NCI-H82 (cell line): ENCODE measurements around the gene TMEM100.

Source experiments
- DNase-seq: peaks from one replicate; lab custom pipeline; 2025; lab: John Stamatoyannopoulos, UW

Gene TMEM100

DNA sequence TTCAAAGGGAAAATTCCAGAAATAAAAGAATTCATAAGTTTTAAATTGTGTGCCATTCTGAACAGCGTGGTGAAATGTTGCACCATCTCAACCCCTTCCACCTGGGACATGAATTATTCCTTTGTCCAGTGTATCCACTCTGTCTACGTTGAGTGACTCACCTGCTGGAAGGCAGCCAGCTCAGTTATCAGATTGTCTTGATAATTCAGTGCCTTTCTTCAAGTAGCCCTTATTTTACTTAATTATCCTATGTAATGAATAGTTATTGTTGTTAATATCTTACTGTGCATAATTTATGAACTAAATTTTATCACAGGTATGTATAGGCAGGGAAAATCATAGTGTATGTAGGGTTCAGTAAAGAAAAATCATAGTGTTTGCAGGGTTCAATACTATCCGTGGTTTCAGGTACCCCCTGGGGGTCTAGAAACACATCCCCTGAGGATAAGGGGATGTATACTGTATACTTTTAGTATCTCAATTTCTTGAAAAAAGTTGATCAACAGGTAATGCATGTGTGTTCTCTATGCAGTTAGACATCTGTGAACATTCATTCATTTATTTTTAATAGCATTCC lies 20.5 kb upstream of the TMEM100 start:
- DNase-seq = no peak

DNA sequence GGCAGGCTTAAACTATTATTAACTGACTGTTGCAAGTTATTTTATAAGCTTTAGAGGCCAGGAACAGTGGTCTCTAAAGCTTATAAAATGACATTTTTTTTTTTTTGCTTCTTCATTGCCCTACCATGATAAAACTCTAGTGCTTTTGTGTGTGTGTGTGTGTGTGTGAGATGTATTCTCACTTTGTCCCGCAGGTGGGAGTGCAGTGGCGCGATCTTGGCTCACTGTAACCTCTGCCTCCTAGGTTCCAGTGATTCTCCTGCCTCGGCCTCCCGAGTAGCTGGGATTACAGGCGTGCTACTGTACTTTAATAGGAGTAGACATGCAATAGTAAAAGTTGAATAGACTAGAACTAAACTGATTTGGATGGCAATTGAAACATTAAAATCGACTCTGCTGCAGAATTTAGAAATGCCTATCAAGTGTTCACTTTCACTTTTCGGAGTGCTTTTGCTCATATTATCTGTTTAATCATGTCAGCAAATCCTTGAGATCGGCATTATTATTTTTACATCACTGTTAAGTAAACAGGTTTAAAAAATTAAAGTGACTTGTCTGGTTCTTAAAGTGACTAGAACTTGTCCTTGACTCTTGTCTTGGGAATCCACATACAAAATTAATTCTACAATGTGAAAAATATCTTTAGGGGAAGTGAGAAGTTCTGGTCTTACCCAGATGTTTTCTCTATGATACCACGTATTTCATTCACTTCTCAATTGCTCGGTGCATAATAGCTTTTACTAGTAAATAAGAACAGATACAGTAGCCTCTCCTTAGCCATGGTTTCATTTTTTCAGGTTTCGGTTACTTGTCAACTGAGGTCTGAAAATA lies 19.8 kb upstream of the TMEM100 start:
- DNase-seq = peak; percentile 6

GRCh38 chr17:55741356-55741700 lies 18.7 kb upstream of the TMEM100 start:
- DNase-seq = no peak

GRCh38 chr17:55740511-55741355 lies 18.1 kb upstream of the TMEM100 start:
- no peak for DNase-seq

- DNase-seq = peak; percentile 7
These were observed 15.4 kb upstream of the TMEM100 start for GRCh38 chr17:55737976-55738501.

- peak; percentile 63 for DNase-seq
These were observed 13.2 kb upstream of the TMEM100 start for GRCh38 chr17:55735731-55736405.

- DNase-seq = peak; percentile 20
These were observed 11.6 kb upstream of the TMEM100 start for GRCh38 chr17:55734128-55734781.

GRCh38 chr17:55731586-55732250 lies 9.1 kb upstream of the TMEM100 start:
- DNase-seq = no peak

GRCh38 chr17:55730808-55731207 lies 8.1 kb upstream of the TMEM100 start:
- DNase-seq = no peak

DNA sequence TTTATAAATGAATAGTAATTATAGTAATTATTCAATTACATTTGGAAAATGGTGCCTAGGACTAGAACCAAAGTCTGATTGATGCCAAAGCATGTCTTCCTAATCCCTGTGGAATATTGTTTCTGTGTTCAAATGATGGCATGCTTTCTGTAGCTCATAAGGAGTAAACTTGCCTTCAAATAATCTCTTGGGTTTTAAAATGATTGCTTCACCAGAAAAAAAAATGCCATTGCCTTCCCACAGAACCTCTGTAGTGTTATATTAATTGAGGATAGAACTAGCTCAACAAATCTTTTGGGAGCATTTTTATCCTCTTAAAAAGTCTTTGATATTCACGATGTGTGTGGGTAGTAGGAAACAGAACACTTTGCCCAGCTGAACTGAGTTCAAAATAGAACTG lies 7.7 kb upstream of the TMEM100 start:
- no peak for DNase-seq

GRCh38 chr17:55729484-55729883 lies 6.8 kb upstream of the TMEM100 start:
- DNase-seq = no peak

- no peak for DNase-seq
These were observed 6.2 kb upstream of the TMEM100 start for GRCh38 chr17:55728833-55729232.

DNA sequence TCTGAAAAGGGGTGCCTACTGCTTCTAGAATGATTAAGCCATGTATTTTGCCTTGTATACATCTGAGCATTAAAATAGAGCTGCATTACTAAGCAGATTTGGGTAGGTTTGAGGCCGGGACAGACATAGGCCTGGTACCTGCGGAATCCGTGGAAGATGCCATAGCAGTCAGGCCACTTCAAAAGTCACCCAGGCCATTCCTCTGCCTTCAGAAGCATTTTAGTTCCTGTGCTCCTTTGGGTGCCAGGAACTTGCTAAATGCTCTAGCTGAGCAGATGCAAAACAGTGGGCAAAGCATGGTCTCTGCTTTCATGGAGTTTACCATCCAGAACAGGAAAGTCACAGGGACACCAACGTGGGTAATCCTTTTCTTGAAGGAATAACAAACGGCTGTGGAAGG lies 5.7 kb upstream of the TMEM100 start:
- DNase-seq = no peak

DNA sequence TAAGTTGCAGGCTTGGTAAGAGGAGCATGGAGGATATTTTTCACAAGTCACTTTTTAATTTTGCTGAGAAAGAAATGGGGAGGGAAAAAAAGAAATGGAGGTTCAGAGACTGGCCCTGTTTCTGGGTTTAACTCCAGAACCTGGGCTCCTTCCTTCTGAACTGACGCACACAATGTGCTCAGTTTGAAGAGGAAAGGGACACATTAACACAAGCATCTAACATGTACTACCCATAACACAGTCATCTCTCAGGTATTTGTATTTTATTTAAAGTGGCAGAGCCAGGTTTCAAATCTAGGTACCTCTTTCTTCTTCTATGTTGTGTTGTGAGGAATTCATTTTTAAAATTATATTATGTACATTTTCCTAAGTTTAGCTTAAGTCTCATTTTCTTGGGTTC lies 5.3 kb upstream of the TMEM100 start:
- no peak for DNase-seq

- DNase-seq = no peak
These were observed 4.6 kb upstream of the TMEM100 start for GRCh38 chr17:55727275-55727674.

- DNase-seq = no peak
These were observed 3.8 kb upstream of the TMEM100 start for GRCh38 chr17:55726440-55726839.

DNA sequence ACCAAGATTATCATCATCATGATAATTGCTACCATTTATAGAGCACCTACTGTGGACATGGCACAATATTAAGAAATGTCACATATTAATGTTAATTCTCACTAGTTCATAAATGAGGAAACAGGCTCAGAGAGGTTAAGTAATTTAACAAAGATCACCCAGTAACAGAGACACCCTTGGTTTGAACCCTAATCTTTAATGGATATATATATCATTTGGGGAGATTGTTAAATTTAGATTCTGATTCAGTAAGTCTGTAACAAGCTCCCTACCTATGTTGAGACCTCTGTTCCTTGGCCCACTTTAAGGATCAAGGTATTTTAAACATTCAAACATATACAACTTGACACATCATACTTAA lies 804 bp upstream of the TMEM100 start:
- no peak for DNase-seq

DNA sequence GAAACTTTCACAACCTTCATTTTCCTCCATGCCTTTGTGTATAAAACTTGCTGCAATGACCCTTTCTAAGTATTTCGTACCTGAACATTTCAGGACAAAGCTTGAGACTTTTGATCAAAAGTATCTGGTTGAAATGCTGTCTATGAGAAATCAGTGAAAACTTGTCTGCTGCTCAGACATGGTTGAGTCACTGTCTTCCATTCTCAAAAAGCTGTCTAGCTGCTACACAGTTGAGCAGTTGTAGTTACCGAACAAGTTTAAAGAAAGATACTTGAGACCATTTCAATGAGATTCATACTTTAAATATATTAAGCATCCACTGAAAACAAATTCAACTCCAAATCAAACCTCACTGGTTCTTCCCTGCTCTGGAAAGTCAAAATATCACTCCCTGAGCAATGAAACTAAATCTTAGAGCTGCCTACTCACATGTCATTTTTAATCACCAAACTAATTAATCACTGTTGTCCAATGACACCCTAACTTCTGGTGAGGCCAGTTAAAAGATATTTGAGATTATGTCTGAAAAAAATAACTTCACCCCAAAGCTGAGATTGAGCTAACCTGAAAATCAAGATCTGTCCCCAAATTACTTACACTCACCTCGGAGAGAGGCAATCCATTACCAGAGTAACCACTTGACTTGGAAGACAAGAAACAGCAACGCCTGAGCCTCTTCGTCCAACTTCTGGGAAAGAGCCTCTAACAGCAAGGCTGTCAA lies 488 bp downstream of the TMEM100 start:
- DNase-seq = no peak

GRCh38 chr17:55720919-55721836 lies 1.5 kb downstream of the TMEM100 start:
- no peak for DNase-seq
